Panc1 (cell line): ENCODE measurements around the gene MYH13. TPM values are rescaled to one million over a fixed set of nuclear protein-coding genes. Genes with fewer than 3 reads are reported as not detected.

ENCODE experiments used
- ATAC-seq: fragments of 200-7000 bp; cut with Tn5 transposase; 2 replicates; pipeline ENCODE4 v1.9.1; 2020; ENCODE audit warnings: mild to moderate bottlenecking, moderate library complexity
- BruUV-seq: library from RNA; stranded (reverse); fragments of 400-500 nt; replicated peaks from 2 replicates; lab custom pipeline; 2021; lab: Mats Ljungman, UMichigan
- CTCF ChIA-PET: fragments of 300-600 bp; sonication (Branson Sonifier 250); formaldehyde crosslinking; loops from one replicate; lab custom pipeline; 2022; ENCODE audit warnings: antibody characterized with exemption; lab: Charles Lee
- POLR2A ChIA-PET: fragments of 300-600 bp; sonication (Branson Sonifier 250); formaldehyde crosslinking; loops from one replicate; lab custom pipeline; 2022; ENCODE audit warnings: antibody characterized with exemption; lab: Charles Lee
- DNase-seq: peaks from one replicate; pipeline ENCODE4 v3.0.0-alpha.2; 2010; ENCODE audit warnings: low read depth, low spot score
- H3K27ac ChIP-seq: 2 replicates; pipeline ENCODE4 v1.5.1; 2011; ENCODE audit warnings: mild to moderate bottlenecking, low read length, inconsistent platforms
- H3K27me3 ChIP-seq: fragments of 200-500 bp; sonication (Bioruptor generic); 2 replicates; pipeline ENCODE4 v1.6.0; 2014; ENCODE audit warnings: low read length, inconsistent platforms; ENCODE audit not compliant: control insufficient read depth, insufficient read depth
- H3K36me3 ChIP-seq: fragments of 200-500 bp; sonication (Bioruptor generic); 2 replicates; pipeline ENCODE4 v1.5.1; 2014; ENCODE audit warnings: inconsistent platforms, mild to moderate bottlenecking, low read length, moderate library complexity; ENCODE audit not compliant: control insufficient read depth, insufficient read depth
- H3K4me1 ChIP-seq: 2 replicates; pipeline ENCODE4 v1.5.1; 2011; ENCODE audit warnings: inconsistent platforms, mild to moderate bottlenecking, low read length, moderate library complexity; ENCODE audit not compliant: control insufficient read depth, insufficient read depth
- H3K4me3 ChIP-seq, 2 experiments: 2 replicates each; pipeline ENCODE4 v1.5.1; 2011 to 2012; ENCODE audit warnings: low read depth in 2 of 2, low read length in 2 of 2, mild to moderate bottlenecking in 2 of 2, inconsistent platforms in 1 of 2, moderate library complexity in 1 of 2
- H3K9me3 ChIP-seq: fragments of 200-500 bp; sonication (Bioruptor generic); 2 replicates; pipeline ENCODE4 v1.5.1; 2014; ENCODE audit warnings: low read depth, mild to moderate bottlenecking, inconsistent platforms, low read length, moderate library complexity; ENCODE audit not compliant: control insufficient read depth, insufficient read depth
- CTCF ChIP-seq: fragments of 450-650 bp; IDR thresholded peaks from 2 replicates; pipeline ENCODE4 v1.5.1; 2017; ENCODE audit warnings: mild to moderate bottlenecking
- POLR2AphosphoS5 ChIP-seq: IDR thresholded peaks from 2 replicates; pipeline ENCODE4 v1.6.1; 2012; ENCODE audit warnings: mild to moderate bottlenecking, low read depth, low read length, moderate library complexity
- REST ChIP-seq, 2 experiments: IDR thresholded peaks; 2 replicates each; pipeline ENCODE4 v1.6.1; 2011 to 2012; ENCODE audit warnings: low read depth in 2 of 2, control low read depth in 1 of 2, low read length in 1 of 2, mild to moderate bottlenecking in 1 of 2, moderate library complexity in 1 of 2; ENCODE audit not compliant: insufficient read depth in 1 of 2
- SIN3A ChIP-seq: IDR thresholded peaks from 2 replicates; pipeline ENCODE4 v1.6.1; 2012; ENCODE audit warnings: low read depth, mild to moderate bottlenecking, low read length, moderate library complexity, borderline replicate concordance; ENCODE audit not compliant: insufficient read depth
- TCF7L2 ChIP-seq: IDR thresholded peaks from 2 replicates; pipeline ENCODE4 v1.6.1; 2011; ENCODE audit warnings: mild to moderate bottlenecking, low read depth, low read length, inconsistent platforms
- in situ Hi-C: cut with HindIII; loops from 2 replicates; pipeline ENCODE4 v1.10.0; 2016; ENCODE audit warnings: low sequenced_read_pairs, low pct_unique_long_range_greater_than_20kb
- intact Hi-C: fragments of 100-400 bp; cut with micrococcal nuclease; formaldehyde crosslinking; loops from one replicate; pipeline ENCODE4 v1.10.0; 2022; ENCODE audit not compliant: unreplicated experiment
- total RNA-seq: library from RNA; stranded (reverse); gene quantifications from one replicate; pipeline ENCODE4 v1.2.1, GENCODE V29; 2021; ENCODE audit not compliant: unreplicated experiment

MYH13 gene
- total RNA-seq, 1 experiment from 2014 or later, result not detected

GRCh38 chr17:10264051-10264450, 108.8 kb downstream of the MYH13 start:
- ATAC-seq (no peak), DNase-seq (no peak)
- Histone ChIP-seq H3K9me3 (no peaks in the 10 kb centered on the region), H3K36me3 (no peaks in the 10 kb centered on the region), H3K27me3 (no peaks in the 10 kb centered on the region), H3K4me1 (no peaks in the 10 kb centered on the region), H3K27ac (no peak overlapping the region), H3K4me3 (no peak overlapping the region)
- TF ChIP-seq POLR2AphosphoS5 (no peak), CTCF (no peak), SIN3A (no peak), TCF7L2 (no peak), REST (IDR thresholded peaks at IDR 0.05; ENCODE audit: insufficient read depth in 1 of 2, low read depth in 2 of 2, low read length in 1 of 2) (no peak)
- intact Hi-C loops (no loop called here), in situ Hi-C loops (no loop called here)
- no TSS peak for BruUV-seq
- POLR2A ChIA-PET, result no interaction called here
- CTCF ChIA-PET, result no interaction called here

DNA sequence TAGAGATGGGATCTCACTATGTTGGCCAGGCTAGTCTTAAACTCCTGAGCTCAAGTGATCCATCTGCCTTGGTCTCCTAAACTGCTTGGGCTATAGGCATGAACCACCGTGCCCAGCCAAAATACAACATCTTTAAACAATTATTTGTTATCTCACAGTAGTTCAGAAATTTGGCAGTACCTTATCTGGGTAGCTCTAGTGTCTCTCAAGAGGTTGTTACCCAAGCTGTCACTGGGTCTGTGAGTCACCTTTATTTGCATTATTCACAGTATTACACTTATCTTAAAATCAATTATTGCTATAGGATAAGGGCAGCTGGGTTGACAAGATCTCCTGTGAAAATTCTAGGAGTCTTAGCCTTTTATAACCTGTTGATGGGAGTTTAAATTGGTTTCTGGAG, 110.4 kb downstream of the MYH13 start:
- H3K4me1 ChIP-seq, result no peaks in the 10 kb centered on the region
- intact Hi-C loops (no loop called here), in situ Hi-C loops (no loop called here)
- POLR2A ChIA-PET, result no interaction called here
- CTCF ChIA-PET, result interaction anchor here (0.5 kb wide), 1 partner anchor 697 kb away, joined by 3 read pairs; no protein-coding TSS in a partner anchor
- no peaks in the 10 kb centered on the region for H3K9me3 ChIP-seq
- H3K4me3 ChIP-seq, result no peak overlapping the region
- DNase-seq (no peak), ATAC-seq (no peak)
- no peak for TF ChIP-seq TCF7L2
- TF ChIP-seq POLR2AphosphoS5, result no peak
- TF ChIP-seq SIN3A, result no peak
- no peak for TF ChIP-seq CTCF
- TF ChIP-seq REST (IDR thresholded peaks at IDR 0.05; ENCODE audit: insufficient read depth in 1 of 2, low read depth in 2 of 2, low read length in 1 of 2), result no peak
- no peaks in the 10 kb centered on the region for H3K27me3 ChIP-seq
- BruUV-seq, result no TSS peak
- H3K27ac ChIP-seq, result no peak overlapping the region
- H3K36me3 ChIP-seq, result no peaks in the 10 kb centered on the region
